Lower leg skin (tissue), 4 donors: ENCODE measurements around the gene HIPK2. TPM values are rescaled to one million over a fixed set of nuclear protein-coding genes. Genes with fewer than 3 reads are reported as not detected.

Experiments used
- DNase-seq, 2 donors: peaks; one replicate each; pipeline ENCODE4 v3.0.0-alpha.2; 2019; ENCODE audit warnings: low spot score in 2 of 2
- H3K4me3 ChIP-seq: fragments of 200-600 bp; sonication (generic); 2 replicates; pipeline ENCODE4 v1.5.1; 2017; ENCODE audit warnings: mild to moderate bottlenecking, low read depth; ENCODE audit not compliant: poor library complexity, severe bottlenecking
- POLR2A ChIP-seq, 2 donors: fragments of 450-650 bp; IDR thresholded peaks; one replicate each; pipeline ENCODE4 v1.6.1; 2016 to 2017; ENCODE audit warnings: antibody characterized with exemption in 2 of 2, mild to moderate bottlenecking in 1 of 2, moderate library complexity in 1 of 2
- WGBS, 2 donors: methylation state at CpG; one replicate each; pipeline ENCODE4 v1.1.5; 2018; 5-methylcytosine and 5-hydroxymethylcytosine counted together
- intact Hi-C: fragments of 100-400 bp; cut with DNase I; formaldehyde crosslinking; loops from one replicate; pipeline ENCODE4 v1.15.0; 2023; ENCODE audit warnings: low total_unique reads
- total RNA-seq, 4 donors: library from RNA; depleted of rRNA; stranded (reverse); fragments of >200 nt; gene quantifications; one replicate each; pipeline ENCODE4 v1.1.0, GENCODE V29; 2016
- TF ChIP-seq, protein P1 (sequence below), 3 donors: fragments of 450-650 bp; IDR thresholded peaks; one replicate each; pipeline ENCODE4 v1.5.1; 2016; ENCODE audit warnings: antibody characterized with exemption in 3 of 3, mild to moderate bottlenecking in 3 of 3, moderate library complexity in 2 of 3

HIPK2 gene
- total RNA-seq, 4 donors from 2014 or later, result 4.5 to 14.9 (median 10.4) TPM

DNA sequence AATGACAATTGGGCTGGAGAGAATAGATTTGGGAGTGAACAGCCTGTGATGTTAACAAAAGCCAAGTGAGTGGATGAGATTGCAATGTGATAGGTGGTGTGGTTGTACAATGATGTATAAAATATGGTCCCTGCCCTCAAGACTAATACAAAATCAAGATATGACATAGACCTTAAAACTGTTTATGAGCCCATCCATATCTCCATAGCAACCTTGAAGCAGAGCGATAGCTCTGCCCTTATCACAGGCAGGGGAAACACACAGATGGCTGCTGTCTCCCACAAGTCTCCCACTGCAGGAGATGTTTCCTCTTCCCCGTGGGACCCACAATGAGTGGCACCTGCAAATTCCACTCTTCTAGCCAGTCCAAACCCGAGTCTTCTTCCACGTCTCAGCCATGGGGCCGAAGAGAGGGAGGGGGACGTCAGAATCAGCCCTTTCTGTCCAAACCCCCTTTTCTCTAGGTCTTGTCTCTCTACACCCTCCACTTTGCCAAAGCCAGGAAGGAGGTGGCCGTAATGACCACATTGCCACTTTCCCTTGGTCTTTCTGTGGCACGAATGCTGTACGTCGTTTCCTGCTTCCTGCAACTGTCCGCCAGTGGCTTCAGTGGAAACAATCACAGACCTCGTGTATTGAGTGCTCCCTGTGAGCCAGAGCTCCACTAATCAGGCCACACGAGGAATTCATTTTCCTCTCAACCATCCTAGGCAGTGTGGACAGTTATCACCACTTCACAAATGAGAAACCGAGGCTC lies 43.7 kb upstream of the HIPK2 start:
- TF ChIP-seq POLR2A (IDR thresholded peaks at IDR 0.05), result no peak
- TF ChIP-seq, protein P1, sequence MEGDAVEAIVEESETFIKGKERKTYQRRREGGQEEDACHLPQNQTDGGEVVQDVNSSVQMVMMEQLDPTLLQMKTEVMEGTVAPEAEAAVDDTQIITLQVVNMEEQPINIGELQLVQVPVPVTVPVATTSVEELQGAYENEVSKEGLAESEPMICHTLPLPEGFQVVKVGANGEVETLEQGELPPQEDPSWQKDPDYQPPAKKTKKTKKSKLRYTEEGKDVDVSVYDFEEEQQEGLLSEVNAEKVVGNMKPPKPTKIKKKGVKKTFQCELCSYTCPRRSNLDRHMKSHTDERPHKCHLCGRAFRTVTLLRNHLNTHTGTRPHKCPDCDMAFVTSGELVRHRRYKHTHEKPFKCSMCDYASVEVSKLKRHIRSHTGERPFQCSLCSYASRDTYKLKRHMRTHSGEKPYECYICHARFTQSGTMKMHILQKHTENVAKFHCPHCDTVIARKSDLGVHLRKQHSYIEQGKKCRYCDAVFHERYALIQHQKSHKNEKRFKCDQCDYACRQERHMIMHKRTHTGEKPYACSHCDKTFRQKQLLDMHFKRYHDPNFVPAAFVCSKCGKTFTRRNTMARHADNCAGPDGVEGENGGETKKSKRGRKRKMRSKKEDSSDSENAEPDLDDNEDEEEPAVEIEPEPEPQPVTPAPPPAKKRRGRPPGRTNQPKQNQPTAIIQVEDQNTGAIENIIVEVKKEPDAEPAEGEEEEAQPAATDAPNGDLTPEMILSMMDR (IDR thresholded peaks at IDR 0.05), result no peak
- WGBS, 2 donors, result 76 to 79% methylated on average over 14 of the region's 14 CpGs
- peak in 1 of 2 donors; percentile 54 for DNase-seq
- H3K4me3 ChIP-seq, result no peak overlapping the region
- intact Hi-C loops, result no loop called here

GRCh38 chr7:139820089-139820488 lies 42.3 kb upstream of the HIPK2 start:
- peak; percentile 25 to 43 for DNase-seq
- TF ChIP-seq POLR2A (IDR thresholded peaks at IDR 0.05), result no peak
- TF ChIP-seq, protein P1 (IDR thresholded peaks at IDR 0.05), result no peak
- no peak overlapping the region for H3K4me3 ChIP-seq
- intact Hi-C loops, result no loop called here
- WGBS, 2 donors, result 30 to 47% methylated on average over 4 of the region's 4 CpGs

DNA sequence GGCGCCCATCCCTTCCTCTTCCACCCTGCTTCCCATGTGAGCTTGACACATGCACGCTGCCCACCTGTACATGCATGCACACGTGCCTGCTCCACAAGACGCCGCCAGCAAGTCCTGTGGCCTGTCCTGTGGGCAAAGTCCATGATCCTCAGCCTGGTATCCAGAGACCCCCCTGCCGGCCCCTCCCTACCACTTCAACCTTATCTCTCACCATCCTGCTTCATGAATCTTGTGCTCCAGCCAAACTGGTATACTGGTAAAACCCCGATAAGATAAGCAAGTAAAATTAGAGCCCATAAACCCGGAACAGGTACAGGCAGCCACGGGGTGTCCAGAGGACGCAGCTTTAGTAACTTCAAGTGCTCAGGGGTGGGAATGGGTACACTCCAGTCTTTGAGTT lies 39.5 kb upstream of the HIPK2 start:
- DNase-seq, result peak in 1 of 2 donors; percentile 37
- H3K4me3 ChIP-seq, result no peak overlapping the region
- intact Hi-C loops, result no loop called here
- 92 to 93% methylated on average over 10 of the region's 10 CpGs for WGBS, 2 donors
- TF ChIP-seq POLR2A (IDR thresholded peaks at IDR 0.05), result no peak
- TF ChIP-seq, protein P1 (IDR thresholded peaks at IDR 0.05), result no peak

GRCh38 chr7:139813689-139814088 lies 35.9 kb upstream of the HIPK2 start:
- intact Hi-C loops, result no loop called here
- no peak for TF ChIP-seq POLR2A (IDR thresholded peaks at IDR 0.05)
- TF ChIP-seq, protein P1 (IDR thresholded peaks at IDR 0.05), result no peak
- H3K4me3 ChIP-seq, result no peak overlapping the region
- peak in 1 of 2 donors; percentile 18 for DNase-seq
- 78 to 88% methylated on average over 2 of the region's 2 CpGs for WGBS, 2 donors

DNA sequence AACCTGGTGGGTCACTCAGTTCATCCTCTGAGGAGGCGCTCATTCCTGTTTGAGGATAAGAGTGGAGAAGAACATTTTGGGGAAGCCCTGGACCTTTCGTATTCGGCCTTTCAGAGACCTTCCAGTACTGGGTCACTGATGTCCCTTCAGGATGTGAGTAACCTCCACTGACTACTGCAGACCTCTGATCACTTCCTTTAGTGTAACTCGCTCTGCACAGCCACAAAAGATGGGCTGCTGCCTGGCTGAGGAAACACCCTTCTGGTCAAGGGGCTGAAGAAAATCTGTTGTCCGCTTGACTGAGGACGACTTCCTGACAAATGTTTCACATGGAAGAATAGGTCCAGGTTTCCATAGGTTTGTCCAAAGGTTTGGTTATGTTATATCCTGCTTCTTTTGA lies 35.4 kb upstream of the HIPK2 start:
- no peak overlapping the region for H3K4me3 ChIP-seq
- peak in 1 of 2 donors; percentile 25 for DNase-seq
- 87 to 92% methylated on average over 6 of the region's 6 CpGs for WGBS, 2 donors
- intact Hi-C loops, result no loop called here
- TF ChIP-seq, protein P1 (IDR thresholded peaks at IDR 0.05), result no peak
- TF ChIP-seq POLR2A (IDR thresholded peaks at IDR 0.05), result no peak

DNA sequence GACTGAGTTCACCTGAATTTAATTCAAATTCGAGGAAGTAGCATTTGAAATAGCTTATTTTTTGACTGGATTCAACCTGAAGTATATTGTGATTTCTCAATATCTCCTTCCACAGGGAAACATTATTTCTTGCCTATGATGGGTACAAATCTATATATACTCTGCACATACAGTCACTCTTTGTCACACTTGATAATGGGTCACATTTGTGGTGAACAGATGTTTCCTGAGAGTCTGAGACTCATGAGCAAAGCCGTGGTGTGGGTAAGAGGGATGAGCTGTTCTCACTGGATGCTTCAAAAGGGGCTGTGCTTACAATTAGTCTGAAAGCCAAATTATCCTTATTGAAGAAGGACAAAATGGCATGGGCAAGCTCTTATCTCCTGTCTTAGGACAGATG lies 33.3 kb upstream of the HIPK2 start:
- TF ChIP-seq, protein P1 (IDR thresholded peaks at IDR 0.05), result no peak
- TF ChIP-seq POLR2A (IDR thresholded peaks at IDR 0.05), result no peak
- intact Hi-C loops, result no loop called here
- no peak for DNase-seq
- 45 to 60% methylated on average over 2 of the region's 2 CpGs for WGBS, 2 donors
- no peak overlapping the region for H3K4me3 ChIP-seq
